Vagina (tissue), 2 donors: Measurements from ENCODE around the gene ALK.

Source experiments
- CTCF ChIP-seq, 3 experiments: fragments of 450-650 bp in 2 of 3; fragments of 200-600 bp in 1 of 3; sonication (generic) in 1 of 3; IDR thresholded peaks; one replicate each; pipeline ENCODE4 v1.5.1; 2017 to 2019; ENCODE audit warnings: antibody characterized with exemption in 3 of 3, mild to moderate bottlenecking in 2 of 3, moderate library complexity in 2 of 3
- POLR2A ChIP-seq, 2 donors: fragments of 450-650 bp; IDR thresholded peaks; one replicate each; pipeline ENCODE4 v1.6.1; 2017; ENCODE audit warnings: antibody characterized with exemption in 2 of 2, mild to moderate bottlenecking in 2 of 2, moderate library complexity in 2 of 2
- POLR2AphosphoS5 ChIP-seq, 2 donors: sonication (generic); formaldehyde crosslinking; IDR thresholded peaks; one replicate each; pipeline ENCODE4 v1.9.0; 2017; ENCODE audit warnings: antibody characterized with exemption in 2 of 2, mild to moderate bottlenecking in 2 of 2, low read depth in 1 of 2; ENCODE audit not compliant: insufficient read depth in 1 of 2

- TF ChIP-seq POLR2A (IDR thresholded peaks at IDR 0.05) (no peak), CTCF (IDR thresholded peaks at IDR 0.05) (no peak), POLR2AphosphoS5 (IDR thresholded peaks at IDR 0.05; ENCODE audit: insufficient read depth in 1 of 2, low read depth in 1 of 2) (no peak)
These were observed 765.8 kb downstream of the ALK start for GRCh38 chr2:29155578-29155977.
